Lower leg skin (tissue), 3 donors: ENCODE results near the gene SPSB4.

Source experiments
- CTCF ChIP-seq, 3 donors: fragments of 450-650 bp; IDR thresholded peaks; one replicate each; pipeline ENCODE4 v1.5.1; 2016; ENCODE audit warnings: antibody characterized with exemption in 3 of 3, mild to moderate bottlenecking in 3 of 3, moderate library complexity in 2 of 3
- POLR2A ChIP-seq, 2 donors: fragments of 450-650 bp; IDR thresholded peaks; one replicate each; pipeline ENCODE4 v1.6.1; 2016 to 2017; ENCODE audit warnings: antibody characterized with exemption in 2 of 2, mild to moderate bottlenecking in 1 of 2, moderate library complexity in 1 of 2

GRCh38 chr3:141065841-141066805, 15.0 kb downstream of the SPSB4 start:
- TF ChIP-seq CTCF (IDR thresholded peaks at IDR 0.05) = no peak
- TF ChIP-seq POLR2A (IDR thresholded peaks at IDR 0.05) = no peak
